GM18909 (cell line): ENCODE results near the gene TBC1D14.

Experiments
- ATAC-seq: cut with Tn5 transposase; IDR thresholded peaks from one replicate; pipeline ENCODE4 v1.9.1; 2021; ENCODE audit warnings: mild to moderate bottlenecking; ENCODE audit not compliant: unreplicated experiment, poor library complexity

TBC1D14 gene

DNA sequence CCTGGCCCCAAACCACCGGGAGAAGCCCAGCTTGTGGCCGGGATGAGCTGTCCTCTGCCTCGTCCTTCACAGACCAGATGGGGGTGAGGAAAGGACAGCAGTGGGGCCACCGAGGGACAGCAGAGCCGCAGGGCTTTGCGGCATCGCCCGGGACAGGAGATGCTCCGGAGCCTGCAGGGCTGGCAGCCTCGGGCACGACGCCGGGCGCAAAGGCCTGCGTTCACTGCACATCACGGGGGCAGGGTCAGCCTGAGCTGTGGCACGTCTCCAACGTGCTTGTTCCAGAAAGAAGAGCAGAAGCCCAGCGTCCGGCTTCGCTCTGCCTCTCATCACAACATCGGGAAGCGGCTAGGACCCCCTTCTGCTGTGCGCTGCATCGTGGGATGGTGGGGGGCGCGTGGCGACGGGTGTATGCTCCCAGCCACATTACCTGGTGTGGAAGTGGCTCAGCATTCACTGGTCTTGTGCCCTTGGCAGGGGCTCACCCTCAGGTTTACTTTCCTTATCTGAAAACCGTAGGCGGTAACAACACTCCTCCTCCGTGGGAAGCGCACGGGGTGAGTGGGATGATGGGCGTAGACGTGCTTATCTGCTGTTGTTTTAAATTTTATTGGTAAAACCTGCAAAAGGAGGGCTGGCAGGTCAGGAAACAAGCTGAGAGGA lies 141.0 kb downstream of the TBC1D14 start:
- ATAC-seq = no peak

DNA sequence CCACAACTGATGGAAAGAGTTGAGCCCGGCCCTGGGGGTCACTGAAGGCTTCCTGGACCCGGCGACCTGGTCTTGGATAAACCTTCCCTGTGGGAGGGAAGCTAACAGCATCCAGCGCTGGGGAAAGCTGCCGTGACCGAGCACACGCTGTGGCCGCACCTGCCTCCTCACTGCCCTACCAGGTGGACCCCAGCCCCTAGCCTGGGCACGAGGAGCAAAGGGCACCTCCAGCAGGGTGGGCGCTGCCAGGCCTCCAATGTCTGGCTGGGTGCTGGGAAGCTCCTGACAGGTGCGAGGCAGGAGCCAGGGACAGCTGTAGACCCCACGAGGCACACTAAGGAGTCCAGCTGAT lies 141.5 kb downstream of the TBC1D14 start:
- no peak for ATAC-seq

DNA sequence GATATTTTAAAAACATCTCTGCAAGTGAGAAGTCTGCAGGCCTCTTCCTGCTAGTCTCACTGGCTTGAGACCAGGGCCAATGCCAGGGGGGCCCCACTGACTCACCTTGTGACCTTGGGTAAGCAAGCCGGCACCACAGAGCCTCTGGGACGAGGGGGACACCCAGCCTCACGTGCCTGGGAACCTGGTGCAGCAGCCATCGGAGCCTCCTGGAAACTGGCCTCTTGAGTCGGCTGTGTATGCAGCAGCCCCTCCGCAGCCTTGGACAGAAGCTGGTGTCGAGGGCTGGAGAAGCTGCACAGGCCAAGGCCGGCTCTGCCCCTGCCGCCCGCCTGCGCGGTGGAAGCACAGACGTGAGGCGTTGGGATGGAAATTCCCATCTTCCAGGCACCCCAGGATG lies 142.3 kb downstream of the TBC1D14 start:
- ATAC-seq = no peak

DNA sequence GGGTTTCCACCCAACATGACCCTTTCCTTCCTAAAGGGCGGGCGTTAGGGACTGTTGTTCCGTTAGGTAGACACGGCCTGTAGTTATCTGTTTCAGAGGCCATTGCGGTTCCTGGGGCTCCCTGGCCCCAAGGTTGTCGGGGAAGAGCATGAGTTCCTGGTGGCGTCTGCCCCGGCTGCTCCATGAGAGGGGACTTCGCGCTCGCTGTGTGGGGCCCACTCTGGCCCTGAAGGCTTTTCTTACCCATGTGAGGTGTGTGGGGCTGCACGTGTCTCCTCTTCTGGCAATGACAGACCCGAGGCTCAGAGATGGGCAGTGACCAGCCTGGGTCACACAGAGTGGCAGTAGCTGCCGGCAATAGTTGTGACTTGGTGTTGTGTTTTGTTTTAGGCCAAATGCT lies 142.7 kb downstream of the TBC1D14 start:
- no peak for ATAC-seq

DNA sequence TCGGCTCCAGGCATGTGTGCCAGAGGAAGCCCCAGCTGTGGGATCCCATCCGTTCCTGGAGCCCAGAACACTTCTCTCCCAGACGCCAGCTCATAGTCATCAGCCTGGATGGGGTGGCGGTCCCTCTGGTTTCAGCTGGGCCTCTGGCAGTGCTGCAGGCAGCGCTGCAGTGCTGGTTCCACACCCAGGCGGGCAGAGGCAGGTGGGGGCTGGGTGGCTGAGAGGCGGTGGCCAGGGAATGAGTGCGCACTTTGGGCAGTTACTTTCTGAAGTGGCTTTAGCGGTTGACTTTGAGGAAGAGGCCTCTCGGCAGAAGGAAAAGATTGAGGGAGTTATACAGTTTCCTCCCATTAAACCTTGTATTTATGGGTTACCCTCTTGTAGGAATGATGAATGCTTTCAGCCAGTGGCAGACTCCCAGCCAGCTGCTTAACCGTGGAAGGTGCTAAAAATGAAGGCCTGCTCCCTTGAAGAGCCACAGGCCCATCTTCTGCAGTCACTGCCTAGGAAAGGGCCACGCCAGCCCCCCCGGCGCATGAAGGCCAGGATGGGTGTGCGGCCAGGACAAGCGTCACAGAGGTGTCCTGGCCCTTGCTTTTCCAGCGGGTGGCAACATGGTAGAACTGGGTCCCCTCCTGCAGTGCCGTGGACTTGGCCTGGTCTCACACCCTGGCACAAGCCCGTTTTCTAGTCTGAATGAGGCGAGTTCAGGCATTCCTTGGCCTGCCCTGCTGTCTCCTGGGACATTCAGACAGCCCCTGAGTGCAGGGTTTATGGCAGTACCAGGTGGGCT lies 143.5 kb downstream of the TBC1D14 start:
- ATAC-seq = no peak

DNA sequence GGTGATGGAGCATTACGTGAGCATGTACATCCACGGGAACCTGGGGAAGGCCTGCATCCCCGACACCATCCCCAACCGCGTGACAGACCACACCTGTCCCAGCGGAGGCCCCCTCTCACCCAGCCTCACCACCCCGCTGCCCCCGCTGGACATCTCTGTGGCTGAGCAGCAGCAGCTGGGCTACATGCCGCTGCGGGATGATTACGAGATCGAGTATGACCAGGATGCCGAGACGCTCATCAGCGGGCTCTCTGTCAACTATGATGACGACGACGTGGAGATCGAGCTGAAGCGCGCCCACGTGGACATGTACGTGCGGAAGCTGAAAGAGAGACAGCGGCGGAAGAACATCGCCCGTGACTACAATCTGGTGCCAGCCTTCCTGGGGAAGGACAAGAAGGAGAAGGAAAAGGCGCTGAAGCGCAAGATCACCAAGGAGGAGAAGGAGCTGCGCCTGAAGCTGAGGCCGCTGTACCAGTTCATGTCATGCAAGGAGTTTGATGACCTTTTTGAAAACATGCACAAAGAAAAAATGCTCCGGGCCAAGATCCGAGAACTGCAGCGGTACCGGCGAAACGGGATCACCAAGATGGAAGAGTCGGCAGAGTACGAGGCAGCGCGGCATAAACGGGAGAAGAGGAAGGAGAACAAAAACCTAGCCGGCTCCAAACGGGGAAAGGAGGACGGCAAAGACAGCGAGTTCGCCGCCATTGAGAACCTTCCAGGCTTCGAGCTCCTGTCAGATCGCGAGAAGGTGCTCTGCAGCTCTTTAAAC lies 144.7 kb downstream of the TBC1D14 start:
- ATAC-seq = no peak

DNA sequence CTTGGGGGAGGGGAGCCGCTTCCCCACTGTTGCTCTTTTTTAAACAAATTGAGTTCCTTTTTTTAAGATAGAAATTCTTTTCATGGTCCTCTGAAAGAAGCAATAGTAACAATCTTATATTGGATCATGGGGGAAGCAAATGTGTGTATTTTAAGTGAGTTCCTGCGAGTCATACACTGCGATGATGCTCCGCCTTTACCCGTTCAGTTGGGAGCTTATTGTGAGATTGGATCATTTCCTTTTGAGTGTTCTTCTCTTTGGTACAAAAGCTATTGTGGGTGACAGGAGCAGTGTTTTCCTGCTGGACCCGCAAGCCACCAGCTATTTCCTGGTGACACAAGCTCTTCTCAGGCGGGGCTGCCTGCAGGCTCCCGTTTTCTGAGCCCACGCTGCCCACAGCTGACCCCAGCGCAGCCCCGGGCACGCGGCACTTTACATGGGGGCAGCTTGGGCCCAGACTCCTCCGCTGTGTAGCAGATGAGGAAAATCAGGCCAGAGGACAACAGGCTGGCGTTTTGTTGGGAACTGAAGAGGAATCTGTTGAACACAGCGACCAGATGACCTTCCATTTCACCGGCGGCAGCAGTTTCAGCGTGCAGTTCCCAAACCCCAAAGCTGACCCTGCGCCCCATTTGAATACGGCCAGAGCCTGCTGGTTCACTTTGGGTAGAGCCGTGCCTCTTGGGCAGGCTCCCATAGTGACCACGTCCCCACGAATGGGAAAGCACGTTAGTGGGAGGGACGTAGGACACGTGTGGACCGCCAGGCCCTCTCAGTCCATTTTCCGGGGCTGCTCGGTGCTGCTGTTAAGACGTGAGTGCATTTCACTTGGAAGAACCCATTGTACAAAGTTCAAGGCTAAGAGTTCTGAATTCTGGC lies 145.7 kb downstream of the TBC1D14 start:
- ATAC-seq = no peak

DNA sequence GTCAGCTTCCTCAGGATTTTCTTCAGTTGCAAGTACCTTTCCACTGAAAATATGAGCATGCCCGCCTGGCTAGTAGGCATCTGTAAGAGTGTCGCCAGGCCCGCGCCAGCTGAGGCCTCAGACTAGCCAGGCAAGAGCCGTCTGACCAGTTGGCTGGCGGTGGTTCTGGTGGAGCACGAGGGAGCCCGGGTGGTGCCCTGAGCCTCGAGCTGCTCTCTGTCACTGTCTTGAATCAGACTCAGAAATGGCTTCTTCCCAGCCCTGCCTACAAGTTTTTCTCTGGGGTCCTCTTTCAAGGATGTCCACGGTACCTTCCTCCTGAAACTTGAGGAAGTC lies 146.3 kb downstream of the TBC1D14 start:
- no peak for ATAC-seq

DNA sequence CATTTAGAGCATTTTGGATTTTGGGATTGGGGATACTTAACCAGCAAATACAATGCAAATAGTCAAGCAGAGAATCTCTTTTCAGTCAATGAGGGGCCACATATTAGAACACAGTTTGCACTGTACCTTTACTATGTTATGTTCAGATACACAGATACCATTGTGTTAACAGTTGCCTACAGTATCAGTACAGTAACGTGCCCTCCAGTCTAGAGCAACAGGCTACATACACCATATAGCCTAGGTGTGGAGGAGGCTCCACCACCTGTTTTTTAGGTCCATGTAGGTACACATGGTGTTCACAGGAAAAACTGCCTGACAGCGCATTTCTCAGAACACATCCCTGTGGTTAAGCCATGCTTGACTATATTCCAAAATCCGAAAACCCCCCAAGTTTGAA lies 149.2 kb downstream of the TBC1D14 start:
- ATAC-seq = peak; percentile 20

DNA sequence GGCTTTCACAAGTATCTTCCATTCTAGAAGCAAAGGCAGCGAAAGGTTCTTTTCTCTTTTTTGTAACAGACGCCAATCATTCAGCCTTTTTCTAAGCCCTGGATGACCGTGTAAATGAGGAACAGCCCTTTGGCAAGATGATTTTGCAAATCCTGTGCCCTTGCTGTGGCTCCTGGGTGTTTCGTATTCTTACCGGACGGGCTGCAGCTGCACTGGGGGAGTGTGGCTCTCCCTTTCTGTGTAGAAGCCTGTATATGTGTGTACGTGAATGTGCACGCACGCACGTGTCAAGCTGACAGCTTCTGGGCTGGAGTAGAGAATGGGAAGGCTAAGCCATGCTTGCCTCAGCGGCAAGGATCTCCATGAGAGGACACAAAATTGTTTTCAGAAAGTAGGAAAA lies 150.0 kb downstream of the TBC1D14 start:
- no peak for ATAC-seq

DNA sequence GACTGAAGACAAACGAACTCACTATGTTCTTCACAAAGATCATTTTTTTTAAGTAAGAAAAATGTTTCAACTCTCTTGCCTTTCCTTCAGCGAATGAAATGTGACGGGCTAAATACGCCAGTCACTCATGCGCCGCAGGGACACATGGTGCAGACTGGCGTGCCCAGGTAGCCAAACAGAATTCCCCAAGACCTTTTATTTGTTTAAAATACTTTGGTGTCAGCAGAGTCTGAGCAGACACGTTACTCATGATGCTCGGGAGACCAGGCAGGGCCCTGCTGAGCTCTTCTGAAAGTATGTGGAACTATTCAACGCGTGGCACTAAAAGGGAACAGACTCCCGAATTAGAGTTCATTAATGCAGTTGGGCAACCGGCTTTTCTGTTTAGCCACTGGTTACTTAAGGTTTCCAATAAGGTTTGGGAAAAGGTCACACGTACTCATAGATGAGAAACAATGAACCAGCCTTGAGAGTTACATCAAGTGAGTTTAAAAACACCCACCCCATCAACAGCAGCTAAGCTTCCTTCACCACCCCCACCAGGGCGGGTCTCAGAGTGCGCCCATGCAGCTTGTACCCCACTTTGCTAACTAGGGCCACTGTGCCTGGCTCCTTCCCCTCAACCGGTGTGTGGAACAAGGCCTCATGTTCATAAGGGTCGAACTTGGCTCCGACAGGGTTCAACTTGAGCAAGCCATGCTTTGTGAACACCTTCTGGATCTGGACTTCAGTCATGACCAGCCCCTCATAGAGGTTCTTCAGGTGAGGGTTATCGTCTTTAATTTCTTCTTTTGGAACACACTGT lies 150.9 kb downstream of the TBC1D14 start:
- no peak for ATAC-seq

DNA sequence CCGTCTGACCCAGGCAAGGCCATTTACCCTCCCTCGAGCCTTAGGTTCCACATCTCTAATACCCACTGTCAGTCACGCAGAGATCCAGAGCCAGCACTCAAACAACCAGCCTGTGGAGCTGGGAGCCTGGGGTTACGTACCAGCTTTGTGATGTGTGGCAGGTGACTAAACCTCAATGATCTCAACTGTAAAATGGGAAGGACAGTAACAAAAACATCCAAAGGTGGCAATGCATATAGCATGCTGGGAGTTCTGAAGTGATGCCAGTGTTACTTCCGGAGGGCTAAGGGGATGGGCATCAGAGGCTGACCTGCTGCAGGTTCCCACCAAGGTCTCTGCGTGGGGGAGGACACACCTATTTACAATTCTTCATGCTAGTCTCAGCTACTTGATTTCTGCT lies 152.2 kb downstream of the TBC1D14 start:
- no peak for ATAC-seq

DNA sequence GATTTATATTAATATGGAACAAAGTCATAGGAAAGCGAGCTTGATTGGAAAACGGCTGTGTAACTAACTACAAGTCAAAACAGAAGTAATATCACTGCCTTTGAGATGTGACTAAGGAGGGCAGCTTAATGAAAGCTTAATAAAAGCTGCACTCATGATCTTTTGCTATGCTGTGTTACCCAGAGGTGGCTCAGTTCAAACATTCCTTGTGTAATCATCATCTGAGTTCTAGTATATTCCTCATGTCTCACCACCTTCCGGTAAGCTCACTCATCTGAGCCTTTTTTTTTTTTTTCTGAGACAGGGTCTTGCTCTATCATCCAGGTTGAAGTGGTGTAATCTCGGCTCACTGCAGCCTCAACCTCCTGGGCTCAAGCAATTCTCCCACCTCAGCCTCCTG lies 153.2 kb downstream of the TBC1D14 start:
- ATAC-seq = no peak

DNA sequence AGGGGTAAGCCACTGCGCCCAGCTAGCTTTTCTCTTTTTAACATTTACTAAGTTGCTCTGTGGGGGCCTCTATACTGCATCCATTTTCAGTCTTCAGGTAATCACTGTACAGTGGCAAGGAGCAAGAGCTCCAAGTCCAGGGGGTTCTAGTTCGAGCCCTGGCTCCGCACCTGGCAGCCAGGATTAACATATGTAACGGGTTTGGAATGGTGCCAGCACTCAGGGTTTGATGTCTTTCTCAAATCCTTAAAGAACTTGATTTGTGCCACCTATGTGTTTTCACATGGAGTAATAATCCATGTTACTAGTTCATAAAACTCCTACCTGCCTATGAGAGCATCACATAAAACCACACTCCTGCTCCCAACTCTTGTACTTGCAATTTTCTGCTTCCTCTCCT lies 153.7 kb downstream of the TBC1D14 start:
- no peak for ATAC-seq

DNA sequence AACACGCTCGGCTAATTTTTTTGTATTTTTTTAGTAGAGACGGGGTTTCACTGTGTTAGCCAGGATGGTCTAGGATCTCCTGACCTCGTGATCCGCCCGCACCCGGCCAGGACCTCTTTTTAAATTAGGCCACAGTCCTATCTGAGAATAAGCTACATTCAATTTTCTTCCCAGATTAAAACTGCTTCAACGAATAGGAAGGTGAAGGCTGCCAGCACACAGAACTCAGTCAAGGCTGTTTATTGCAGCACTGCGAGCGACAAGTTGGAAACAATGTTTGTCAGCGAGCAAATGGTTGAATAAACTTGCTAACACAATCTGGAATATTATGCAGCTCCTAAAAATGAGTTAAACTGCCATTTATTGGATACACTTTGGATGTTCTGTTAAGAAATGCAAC lies 156.4 kb downstream of the TBC1D14 start:
- no peak for ATAC-seq

DNA sequence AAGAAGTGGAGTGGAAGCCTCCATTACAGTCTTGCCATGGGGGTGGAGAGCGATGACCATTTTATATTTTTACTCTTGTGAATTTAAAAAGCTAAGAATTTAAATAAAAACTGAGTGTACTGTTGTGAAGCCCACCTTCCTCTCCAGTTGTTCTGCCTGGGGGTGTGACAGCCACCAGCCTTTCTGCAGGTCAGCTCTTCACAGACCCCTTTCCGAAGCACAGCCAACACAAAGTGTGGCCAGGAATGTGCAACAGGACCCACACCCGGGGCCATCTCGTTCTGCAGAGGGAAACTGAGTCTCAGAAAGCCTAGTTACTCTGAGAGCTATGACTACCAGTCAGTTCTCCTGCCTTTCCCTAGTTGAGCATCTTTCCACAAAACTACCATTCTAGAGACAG lies 156.9 kb downstream of the TBC1D14 start:
- no peak for ATAC-seq

DNA sequence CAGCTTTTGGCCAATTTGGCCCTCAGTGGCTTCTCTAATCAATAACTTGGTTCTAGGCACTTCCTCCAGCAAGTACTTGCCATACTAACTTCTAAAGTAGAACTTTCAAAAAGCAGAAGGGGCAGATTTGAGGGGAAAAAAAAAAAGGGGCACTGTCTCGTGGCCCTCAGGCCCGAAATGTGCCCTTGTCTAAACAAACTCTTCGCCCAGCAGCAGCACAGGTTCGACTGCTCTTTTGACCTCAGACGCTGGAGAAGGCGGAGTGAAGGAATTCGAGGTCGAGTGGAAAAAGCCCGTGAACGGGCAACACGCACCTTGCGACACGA lies 157.5 kb downstream of the TBC1D14 start:
- no peak for ATAC-seq

DNA sequence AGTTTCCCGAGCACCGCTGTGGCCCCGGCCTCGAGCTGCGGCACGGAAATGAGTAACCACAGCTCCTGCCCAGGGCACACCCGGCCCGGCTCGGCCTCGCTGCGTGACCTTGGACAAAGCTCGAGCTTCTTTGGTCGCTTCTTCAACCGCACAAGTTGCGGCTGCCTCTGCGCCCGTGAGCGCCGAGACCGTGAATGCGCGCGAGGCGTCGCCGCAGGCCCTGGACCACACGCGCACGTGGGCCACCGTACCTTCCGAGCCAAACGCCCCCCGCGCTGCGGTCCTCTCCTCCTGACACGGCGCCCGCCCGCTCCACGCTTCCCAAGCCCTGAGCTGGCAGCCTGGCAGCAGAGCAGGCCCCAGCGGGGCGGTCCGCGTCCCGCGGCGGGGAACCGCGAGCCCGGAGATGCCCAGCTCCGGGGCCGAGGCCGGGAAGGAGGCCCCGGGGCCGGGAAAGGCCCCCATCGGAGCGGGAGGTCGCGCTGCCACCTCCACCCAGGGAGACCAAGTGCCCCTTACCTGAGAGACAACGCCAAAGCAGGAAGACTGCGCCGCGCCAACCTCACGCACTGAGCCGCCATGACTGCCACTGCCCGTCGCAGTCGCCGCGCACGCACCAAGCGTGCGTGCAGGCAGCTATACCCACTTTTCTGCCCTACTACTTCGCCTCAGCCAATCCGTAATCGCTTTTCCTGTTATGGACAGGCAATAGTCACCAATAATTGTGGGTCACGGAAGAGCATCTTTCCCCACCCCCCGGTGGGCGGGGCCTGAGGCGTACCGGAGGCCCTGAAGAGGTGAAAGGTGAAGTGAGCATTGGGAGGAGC lies 158.0 kb downstream of the TBC1D14 start, which contains the start of gene GRPEL1:
GRPEL1 (minus strand) TSS at position 613 of the 827 bp plus-strand sequence; CDS start at position 581, 32 bp downstream.
- peak; percentile 87 for ATAC-seq

DNA sequence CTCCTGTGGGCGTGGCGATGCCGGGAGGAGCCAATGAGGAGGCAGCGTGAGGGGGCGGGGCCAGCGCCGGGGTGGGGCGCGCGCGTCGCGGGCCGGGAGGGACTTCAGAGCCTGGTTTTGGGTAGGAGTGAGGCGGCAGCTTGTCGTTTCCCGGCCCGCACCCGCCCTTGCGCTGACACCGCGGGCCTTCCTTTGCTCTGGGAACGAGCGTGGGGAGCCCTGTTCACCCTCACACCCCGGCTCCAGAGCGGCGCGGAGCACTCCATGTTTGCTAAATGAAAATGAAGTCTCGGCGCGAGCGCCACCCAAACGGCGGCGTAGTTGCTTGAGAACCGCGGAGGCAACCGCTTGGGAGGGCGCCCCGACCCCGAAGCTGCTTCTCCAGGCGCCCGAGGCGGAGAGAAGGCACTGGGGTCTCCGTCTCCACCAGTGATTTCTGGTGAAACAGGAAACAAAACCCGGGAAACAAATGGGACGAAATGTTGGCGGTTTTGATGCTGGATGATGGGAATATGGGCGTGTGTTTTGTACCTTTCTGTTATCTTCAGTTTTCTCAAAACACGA lies 158.7 kb downstream of the TBC1D14 start:
- no peak for ATAC-seq
